GM18526 (cell line): Measurements from ENCODE around the gene CAMK1D.

Experiments used
- POLR2A ChIP-seq: IDR thresholded peaks from 3 replicates; pipeline ENCODE4 v1.6.1; 2011; ENCODE audit not compliant: insufficient read length; ENCODE audit errors: extremely low read depth

The CAMK1D gene

GRCh38 chr10:12448729-12449391 is 99.5 kb downstream of the CAMK1D start:
- TF ChIP-seq POLR2A: no peak

- TF ChIP-seq POLR2A: no peak
Measured at GRCh38 chr10:12455318-12455717, 106.0 kb downstream of the CAMK1D start.

- TF ChIP-seq POLR2A: no peak
Measured at GRCh38 chr10:12455766-12456165, 106.4 kb downstream of the CAMK1D start.

GRCh38 chr10:12459340-12459739 is 110.0 kb downstream of the CAMK1D start:
- no peak for TF ChIP-seq POLR2A

GRCh38 chr10:12459762-12460161 is 110.4 kb downstream of the CAMK1D start:
- TF ChIP-seq POLR2A: no peak

GRCh38 chr10:12463459-12463838 is 114.1 kb downstream of the CAMK1D start:
- no peak for TF ChIP-seq POLR2A

- no peak for TF ChIP-seq POLR2A
Measured at GRCh38 chr10:12465385-12466136, 116.2 kb downstream of the CAMK1D start.

GRCh38 chr10:12466704-12467305 is 117.5 kb downstream of the CAMK1D start:
- TF ChIP-seq POLR2A: no peak

GRCh38 chr10:12469345-12469744 is 120.0 kb downstream of the CAMK1D start:
- TF ChIP-seq POLR2A: no peak

GRCh38 chr10:12470719-12471118 is 121.4 kb downstream of the CAMK1D start:
- TF ChIP-seq POLR2A: no peak

GRCh38 chr10:12471135-12471534 is 121.8 kb downstream of the CAMK1D start:
- no peak for TF ChIP-seq POLR2A

GRCh38 chr10:12473491-12473890 is 124.1 kb downstream of the CAMK1D start:
- TF ChIP-seq POLR2A: no peak

- TF ChIP-seq POLR2A: no peak
Measured at GRCh38 chr10:12474727-12475412, 125.5 kb downstream of the CAMK1D start.

- TF ChIP-seq POLR2A: no peak
Measured at GRCh38 chr10:12476656-12477055, 127.3 kb downstream of the CAMK1D start.

- TF ChIP-seq POLR2A: no peak
Measured at GRCh38 chr10:12479437-12479844, 130.1 kb downstream of the CAMK1D start.

- TF ChIP-seq POLR2A: no peak
Measured at GRCh38 chr10:12479924-12480323, 130.6 kb downstream of the CAMK1D start.
